C4-2B (cell line): Measurements from ENCODE around the gene PDE9A.

Experiments
- ZFX ChIP-seq: fragments of 450-650 bp; IDR thresholded peaks from 2 replicates; pipeline ENCODE4 v1.6.1; 2017
- TF ChIP-seq, protein P1 (sequence below): fragments of 450-650 bp; conservative IDR thresholded peaks from 2 replicates; pipeline ENCODE4 v1.5.1; 2017; ENCODE audit warnings: mild to moderate bottlenecking

DNA sequence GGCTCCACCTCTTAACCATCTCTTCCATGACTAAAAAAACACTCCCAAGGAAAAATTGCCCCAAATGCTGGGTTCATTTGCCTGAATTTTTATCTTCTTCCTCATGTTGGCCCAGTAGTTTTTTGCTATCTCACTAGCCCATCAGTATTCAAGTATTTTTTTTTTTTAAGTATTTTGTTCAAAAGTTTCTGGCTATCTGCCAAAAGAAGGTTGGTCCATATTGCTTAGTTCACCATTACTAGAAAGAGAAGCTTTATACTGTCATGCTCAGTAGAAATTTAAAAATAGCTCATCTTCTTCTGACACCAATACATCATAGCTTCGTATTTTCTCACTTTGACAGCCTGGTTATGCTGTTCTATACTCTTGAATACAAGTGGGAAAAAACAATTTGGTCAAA lies 41.0 kb upstream of the PDE9A start:
- TF ChIP-seq, protein P1, sequence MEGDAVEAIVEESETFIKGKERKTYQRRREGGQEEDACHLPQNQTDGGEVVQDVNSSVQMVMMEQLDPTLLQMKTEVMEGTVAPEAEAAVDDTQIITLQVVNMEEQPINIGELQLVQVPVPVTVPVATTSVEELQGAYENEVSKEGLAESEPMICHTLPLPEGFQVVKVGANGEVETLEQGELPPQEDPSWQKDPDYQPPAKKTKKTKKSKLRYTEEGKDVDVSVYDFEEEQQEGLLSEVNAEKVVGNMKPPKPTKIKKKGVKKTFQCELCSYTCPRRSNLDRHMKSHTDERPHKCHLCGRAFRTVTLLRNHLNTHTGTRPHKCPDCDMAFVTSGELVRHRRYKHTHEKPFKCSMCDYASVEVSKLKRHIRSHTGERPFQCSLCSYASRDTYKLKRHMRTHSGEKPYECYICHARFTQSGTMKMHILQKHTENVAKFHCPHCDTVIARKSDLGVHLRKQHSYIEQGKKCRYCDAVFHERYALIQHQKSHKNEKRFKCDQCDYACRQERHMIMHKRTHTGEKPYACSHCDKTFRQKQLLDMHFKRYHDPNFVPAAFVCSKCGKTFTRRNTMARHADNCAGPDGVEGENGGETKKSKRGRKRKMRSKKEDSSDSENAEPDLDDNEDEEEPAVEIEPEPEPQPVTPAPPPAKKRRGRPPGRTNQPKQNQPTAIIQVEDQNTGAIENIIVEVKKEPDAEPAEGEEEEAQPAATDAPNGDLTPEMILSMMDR: no peak
- TF ChIP-seq ZFX: no peak
